HG02571 (cell line): Measurements from ENCODE around the gene SLC31A1.

Source experiments
- ATAC-seq: cut with Tn5 transposase; IDR thresholded peaks from one replicate; pipeline ENCODE4 v1.9.1; 2021; ENCODE audit warnings: mild to moderate bottlenecking, moderate library complexity; ENCODE audit not compliant: unreplicated experiment

Gene SLC31A1

DNA sequence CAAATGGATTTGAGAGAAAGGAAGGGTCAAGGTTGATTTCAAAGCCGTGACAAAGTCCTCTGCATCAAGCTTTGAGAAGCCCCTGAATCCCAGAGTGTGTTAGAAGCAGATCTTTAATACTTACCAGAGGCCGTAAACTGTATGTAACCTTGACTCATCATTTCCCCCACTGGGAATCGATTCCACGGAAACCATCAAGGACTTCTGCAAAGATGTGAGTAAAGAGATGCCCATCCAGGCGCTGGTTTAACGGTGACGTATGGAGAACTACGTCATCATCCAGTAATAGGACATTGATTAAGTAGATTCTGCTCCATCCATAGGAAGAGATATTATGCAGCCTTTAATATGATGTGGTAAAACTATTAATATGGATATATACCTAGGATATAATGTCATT lies 80.2 kb downstream of the SLC31A1 start:
- ATAC-seq = no peak

DNA sequence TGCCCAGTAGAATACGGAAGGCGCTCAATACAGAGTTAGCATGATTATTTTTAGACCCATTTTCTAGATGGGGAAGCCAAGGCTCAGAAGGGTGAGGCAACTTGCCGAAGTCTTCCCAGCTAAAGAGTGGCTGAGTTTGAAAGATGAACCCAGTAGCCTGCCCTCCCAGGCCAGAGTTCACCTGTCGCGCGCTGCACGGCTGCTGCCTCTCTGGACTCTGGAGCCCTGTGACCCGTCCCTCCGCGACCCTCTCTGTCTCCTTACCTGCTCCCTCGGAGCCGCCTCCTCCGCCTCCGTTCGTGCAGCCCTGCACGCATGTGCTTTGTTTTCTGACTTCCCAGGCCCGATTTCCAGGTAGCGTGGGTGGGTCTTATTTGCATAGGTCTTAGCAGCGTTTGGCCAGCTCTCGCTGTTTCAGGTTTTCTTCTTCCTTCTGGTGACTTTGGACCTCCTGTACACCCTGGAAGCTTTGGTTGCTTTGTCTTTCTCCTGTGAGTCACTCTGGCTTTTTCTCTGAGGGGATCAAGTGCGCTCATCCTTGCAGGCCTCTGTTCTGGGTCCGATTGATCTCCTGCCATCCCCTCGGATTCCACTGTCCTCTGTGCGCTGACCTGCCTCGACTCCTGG lies 81.6 kb downstream of the SLC31A1 start, which contains the start of gene RNF183:
TSS of gene RNF183 (minus strand) at position 585 of the 627 bp plus-strand sequence. CDS start 5,192 bp downstream, outside the sequence.
- no peak for ATAC-seq

DNA sequence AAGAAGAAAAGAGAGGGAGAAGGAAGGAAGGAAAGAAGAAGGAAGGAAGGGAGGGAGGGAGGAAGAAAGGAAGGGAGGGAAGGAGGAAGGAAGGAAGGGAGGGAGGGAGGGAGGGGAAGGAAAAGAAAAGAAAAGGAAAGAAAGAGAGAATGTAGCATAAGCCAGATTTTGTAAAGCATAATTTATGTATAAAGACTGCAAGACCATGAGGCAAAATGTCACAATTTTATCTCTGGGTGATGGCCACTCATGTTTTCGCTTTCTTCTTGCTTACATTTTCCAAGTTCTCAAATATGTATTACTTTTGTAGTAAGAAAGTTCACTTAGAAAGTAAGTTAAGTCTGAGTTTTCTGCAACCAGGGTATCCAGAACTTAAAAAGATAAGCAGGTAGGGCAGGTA lies 85.2 kb downstream of the SLC31A1 start:
- no peak for ATAC-seq

DNA sequence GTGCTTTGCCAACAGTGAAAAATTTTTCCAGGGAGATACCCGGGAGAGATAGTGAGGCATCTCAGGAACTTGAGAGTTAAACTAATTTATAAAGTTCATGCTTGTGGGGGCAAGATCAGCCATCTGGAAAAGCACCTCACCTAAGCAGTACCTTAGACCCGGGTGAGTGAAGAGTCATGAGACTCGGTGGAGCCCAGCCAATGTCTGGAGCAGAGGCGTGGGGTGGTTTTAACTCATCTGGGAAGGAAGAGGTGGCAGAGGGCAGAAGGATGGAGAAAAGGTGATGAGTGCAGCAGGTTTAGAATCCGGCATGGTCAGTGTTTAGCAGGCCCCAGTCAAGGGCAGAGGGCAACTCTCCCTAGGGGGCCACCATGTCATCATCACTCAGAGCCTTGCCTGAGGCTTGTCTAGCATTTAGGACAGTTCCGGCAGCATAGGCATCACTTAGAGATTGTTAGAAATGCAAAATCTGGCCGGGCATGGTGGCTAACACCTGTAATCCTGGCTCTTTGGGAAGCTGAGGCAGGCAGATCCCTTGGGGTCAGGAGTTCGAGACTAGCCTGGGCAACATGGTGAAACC lies 86.1 kb downstream of the SLC31A1 start:
- no peak for ATAC-seq

DNA sequence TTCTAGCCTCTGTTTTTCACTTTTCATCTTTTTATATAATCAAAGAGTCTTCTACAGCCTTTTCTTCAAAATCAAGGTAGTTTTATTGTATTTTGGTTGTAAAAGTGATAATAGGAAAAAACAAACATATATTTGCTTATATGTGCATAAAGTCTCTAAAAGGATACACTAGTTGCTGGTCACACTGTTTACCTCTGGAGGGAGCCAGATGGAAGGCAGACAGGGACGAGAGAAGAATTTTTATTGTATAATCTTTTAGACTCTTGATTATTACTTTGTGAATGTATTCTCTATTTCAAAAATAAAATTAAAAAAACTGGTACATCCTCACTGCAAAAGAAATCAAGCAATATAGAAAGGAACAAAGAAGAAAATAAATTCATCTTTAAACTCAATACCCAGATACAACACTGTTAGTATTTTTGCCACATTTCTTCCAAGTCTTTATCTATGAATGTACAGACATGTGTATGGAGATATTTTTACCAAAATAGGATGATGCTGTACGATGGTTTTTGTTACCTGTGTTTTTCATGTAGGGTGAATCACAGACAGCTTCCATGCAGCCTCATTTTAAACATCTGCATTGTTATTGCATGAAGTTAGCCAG lies 88.0 kb downstream of the SLC31A1 start:
- no peak for ATAC-seq

DNA sequence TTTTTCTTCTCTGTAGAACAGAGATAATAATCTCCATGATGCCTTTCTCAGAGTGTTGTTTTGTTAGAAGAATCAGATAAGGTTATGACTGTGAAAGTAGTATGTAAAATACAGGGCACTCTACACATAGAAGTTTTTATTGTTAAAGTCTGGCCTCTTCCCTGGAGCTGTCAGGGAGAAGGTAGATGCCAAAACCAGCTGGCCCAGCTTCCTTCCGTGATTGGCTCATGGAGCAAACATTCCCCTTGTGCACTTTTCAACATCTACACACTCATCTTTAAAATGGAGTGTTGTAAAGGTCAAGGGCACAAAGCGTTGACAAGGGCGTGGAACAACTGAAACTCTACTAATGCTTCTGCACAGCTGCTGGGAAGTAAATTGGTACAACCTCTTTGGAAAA lies 89.2 kb downstream of the SLC31A1 start:
- ATAC-seq = no peak

DNA sequence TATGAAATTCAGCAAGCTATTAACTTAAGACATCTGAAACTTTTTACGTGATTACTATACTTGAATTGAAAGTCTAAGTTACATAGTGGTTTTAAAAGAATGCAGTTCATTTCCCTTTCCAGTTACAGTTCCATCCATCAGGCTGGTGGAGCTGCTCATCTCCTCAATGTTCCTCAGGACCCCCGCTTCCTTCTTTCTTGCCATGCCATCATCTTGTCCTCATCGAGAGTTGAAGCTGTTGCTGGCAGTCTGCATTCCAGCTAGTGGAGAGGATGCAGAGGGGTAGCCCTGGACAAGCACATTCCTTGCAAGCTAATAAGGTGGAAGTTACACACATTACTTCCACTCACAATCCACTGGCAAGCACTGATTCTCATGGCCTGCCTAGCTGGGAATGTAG lies 90.6 kb downstream of the SLC31A1 start:
- ATAC-seq = no peak

DNA sequence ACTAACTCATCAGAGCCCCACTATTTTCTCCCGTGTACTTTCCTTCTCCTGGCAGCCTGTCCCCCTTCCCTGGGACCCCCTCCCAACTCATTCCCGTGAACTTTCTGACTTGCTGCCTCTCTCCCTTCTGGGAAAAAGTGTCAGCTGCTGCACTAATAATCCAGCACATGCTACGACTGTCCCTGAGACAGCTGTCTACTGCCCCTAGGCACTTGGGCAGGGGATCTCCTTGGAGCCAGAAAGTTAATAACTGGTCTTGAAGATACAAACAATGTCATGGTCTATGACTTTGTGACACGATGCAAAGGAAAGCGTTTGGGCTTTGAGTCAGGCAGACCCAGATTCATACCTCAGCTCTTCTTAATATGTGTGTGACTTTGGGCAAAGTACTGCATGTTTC lies 91.9 kb downstream of the SLC31A1 start:
- no peak for ATAC-seq
